ENCODE measurements around the gene C1QTNF12. TPM values are rescaled to one million over a fixed set of nuclear protein-coding genes. Genes with fewer than 3 reads are reported as not detected.

C1QTNF12 gene
- total RNA-seq, result 0.91 and 2.2 TPM in 2 replicates

DNA sequence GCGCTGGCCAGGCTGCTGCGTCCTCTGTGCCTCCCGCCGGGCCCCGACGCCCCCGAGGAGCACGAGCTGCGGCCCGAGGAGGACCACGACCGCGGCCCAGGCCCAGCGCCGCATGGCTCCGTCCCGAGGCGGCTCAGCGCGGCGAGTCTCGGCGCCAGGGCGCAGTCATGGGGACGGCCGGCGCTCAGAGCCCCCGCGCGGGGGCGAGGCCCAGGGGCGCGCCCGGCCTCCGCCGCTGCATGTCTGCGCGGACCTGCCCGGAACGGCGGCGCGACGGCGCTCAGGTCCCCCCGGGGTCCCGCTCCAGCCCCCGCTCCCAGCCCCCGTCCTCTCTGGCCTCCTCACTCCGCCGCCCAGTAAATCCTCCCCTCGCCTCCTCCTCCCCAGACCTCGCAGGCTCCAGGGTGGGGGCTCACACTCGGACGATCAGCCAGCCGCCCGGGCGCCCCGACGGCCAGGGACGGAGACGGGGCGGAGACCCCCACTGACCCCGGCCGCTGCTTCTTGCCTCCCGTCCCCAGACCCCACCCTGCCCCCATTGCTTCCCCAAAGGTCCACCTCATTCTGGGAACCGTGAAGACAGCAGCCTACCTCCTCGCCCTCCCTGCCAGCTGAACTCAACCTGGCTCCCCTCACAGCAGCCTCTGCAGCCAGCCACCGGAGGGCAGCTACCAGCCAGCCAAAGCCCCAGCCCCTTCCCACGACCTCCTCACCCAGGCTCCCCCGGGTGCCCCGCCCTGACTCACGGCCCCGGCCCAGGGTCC lies at the start of gene C1QTNF12:
Gene C1QTNF12 (minus strand): TSS at position 146 of the 764 bp plus-strand sequence. CDS start 32 bp downstream, at position 114.

DNA sequence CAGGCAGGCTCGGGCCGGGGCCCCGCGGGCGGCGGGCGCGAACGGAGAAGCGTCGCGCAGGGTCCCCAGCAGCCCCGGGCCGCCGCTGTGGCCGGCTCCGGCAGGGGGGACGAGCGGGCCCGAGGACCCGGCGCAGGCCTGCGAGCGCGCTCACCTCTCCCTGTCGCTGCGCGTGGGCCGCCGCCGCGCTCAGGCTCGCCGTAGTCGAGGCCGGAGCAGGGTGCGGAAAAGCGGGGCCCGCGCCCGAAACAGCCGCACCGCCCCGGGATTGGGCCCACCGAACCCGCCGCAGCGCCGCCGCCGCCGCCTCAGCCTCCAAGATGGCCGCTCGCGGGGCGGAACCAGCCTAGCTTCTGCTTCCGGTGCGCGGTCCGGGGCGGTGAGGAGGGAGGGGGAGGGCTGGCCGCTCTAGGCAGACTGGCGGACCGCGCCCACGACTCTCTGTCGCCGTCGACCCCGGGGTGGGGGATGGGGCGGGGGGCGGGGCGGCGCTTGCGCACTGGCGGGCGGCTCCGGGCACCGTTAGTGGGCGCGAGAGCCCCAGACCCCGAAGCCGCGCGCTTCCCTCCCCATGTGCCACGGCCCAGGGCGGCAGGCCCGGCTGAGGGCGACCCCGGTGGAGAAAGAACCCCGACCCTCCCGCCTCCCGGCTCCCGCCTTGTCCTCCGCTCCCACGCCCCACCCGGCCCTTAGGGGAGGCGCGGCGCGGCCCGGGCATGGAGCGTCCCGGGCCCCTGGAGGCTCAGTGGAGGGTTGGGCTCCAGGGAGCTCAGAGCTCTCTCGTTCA lies 27.2 kb upstream of the C1QTNF12 start, which contains the start of gene UBE2J2:
Gene UBE2J2 (minus strand): TSS at position 343 of the 787 bp plus-strand sequence. CDS start 5,862 bp downstream, outside the sequence.

GRCh38 chr1:1232208-1232795 lies 14.2 kb downstream of the C1QTNF12 start, which contains the start of gene B3GALT6:
B3GALT6 (plus strand) TSS chr1:1232237; CDS start chr1:1232279, 42 bp downstream.

DNA sequence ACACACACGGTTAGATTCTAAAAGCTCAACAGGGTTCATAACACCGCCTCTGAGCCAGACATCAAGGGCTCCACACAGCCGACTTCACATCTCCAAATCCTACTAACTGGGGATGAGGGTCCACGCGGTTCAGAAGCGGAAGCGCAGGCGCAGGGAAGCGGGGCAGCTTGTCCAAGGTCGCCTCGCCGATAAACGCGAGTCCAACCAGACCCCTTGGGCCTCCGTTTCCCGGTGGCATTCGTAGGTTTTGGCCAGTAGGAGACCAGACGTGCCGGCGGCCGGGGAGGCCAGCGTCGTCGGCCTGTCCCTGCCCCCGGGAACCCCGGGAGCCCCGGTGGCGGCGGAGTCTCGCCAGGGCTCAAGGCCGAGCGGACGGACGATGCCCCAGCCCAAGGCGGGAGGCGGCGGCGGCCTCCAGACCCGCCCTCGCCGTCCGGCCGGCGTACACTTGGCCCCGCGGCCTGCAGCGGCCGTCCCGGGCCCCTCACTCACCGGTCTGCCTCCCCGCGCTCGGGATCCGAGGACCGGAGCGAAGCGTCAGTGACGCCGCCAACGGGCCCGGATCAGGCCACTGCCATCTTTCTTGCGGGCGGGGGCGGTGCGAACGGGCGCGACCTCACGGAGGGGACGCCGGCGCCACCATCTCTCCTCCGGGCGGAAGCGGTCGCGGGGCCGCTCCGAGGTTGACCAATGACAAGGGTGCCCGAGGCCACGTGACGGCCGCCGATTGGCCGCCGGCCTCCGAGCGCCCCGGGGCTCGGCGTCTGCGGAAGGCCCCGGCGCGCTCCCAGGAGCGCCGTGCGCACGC lies 14.9 kb downstream of the C1QTNF12 start, which contains the start of gene SDF4:
Gene SDF4 (minus strand): TSS at position 602 of the 808 bp plus-strand sequence. CDS start 3,229 bp downstream, outside the sequence.

GRCh38 chr1:1213345-1214265 lies 32.9 kb downstream of the C1QTNF12 start, which contains the start of gene TNFRSF4:
TNFRSF4 (minus strand) TSS chr1:1214153; CDS start chr1:1214127, 26 bp downstream.

DNA sequence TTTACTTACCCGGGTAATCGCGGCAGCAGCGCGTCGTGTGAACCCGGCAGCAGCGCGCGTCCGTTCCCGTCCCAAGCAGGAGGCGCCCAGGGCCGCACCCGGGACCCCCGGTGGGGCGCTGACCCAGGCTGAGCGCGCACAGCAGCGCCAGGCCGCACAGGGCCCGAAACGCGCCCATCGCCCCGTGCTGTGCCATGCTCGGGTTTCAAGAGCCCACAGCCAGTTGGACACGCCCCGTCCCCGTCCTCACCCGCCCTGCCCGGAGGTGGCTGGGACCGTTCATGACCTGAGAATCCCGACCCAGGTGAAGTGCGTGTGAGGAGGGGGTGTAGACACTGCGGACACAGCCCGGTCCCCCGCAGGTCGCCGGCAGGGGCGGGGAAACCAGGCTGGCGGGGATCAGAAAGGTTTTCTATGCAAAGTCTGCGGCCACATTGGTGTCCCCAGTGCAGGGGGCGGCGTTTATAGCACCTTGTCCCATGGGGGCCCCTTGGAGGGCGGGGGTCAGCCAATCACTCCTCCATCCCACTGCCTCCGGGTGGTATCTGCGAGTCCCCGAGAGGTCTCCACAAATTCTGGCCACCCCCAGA lies 40.1 kb downstream of the C1QTNF12 start, which contains the start of gene TNFRSF18:
Gene TNFRSF18 (minus strand): TSS at position 217 of the 590 bp plus-strand sequence. CDS start 21 bp downstream, at position 196.

Other genes with a start within 250 kb of the C1QTNF12 start
- gene HES4, start 246.6 kb downstream of the C1QTNF12 start, total RNA-seq, result 2.6 and 8.3 TPM in 2 replicates
- gene ISG15, start 233.2 kb downstream of the C1QTNF12 start, total RNA-seq, result 33.9 and 46.0 TPM in 2 replicates
- 68.9 and 101 TPM in 2 replicates for gene AGRN, start 226.6 kb downstream of the C1QTNF12 start, total RNA-seq
- gene RNF223, start 172.4 kb downstream of the C1QTNF12 start, total RNA-seq, result not detected in 2 replicates
- 4.6 and 6.6 TPM in 2 replicates for gene C1orf159, start 130.6 kb downstream of the C1QTNF12 start, total RNA-seq
- gene TTLL10, start 72.8 kb downstream of the C1QTNF12 start, total RNA-seq, result not detected in 2 replicates
- gene TNFRSF18, start 40.1 kb downstream of the C1QTNF12 start, total RNA-seq, result not detected in 2 replicates
- gene TNFRSF4, start 32.6 kb downstream of the C1QTNF12 start, total RNA-seq, result 0.17 TPM in 1 of 2 replicates, not detected in the other
- 214 and 261 TPM in 2 replicates for gene SDF4, start 14.7 kb downstream of the C1QTNF12 start, total RNA-seq
- 28.5 and 35.7 TPM in 2 replicates for gene B3GALT6, start 14.5 kb downstream of the C1QTNF12 start, total RNA-seq
- gene UBE2J2, start 27.1 kb upstream of the C1QTNF12 start, total RNA-seq, result 37.5 and 37.7 TPM in 2 replicates
- gene SCNN1D, start 33.7 kb upstream of the C1QTNF12 start, total RNA-seq, result 1.2 and 2.0 TPM in 2 replicates
- gene ACAP3, start 61.2 kb upstream of the C1QTNF12 start, total RNA-seq, result 37.3 and 39.8 TPM in 2 replicates
- 13.4 and 15.7 TPM in 2 replicates for gene PUSL1, start 61.9 kb upstream of the C1QTNF12 start, total RNA-seq
- gene INTS11, start 77.9 kb upstream of the C1QTNF12 start, total RNA-seq, result 50.6 and 66.8 TPM in 2 replicates
- 14.2 and 14.7 TPM in 2 replicates for gene CPTP, start 78.1 kb upstream of the C1QTNF12 start, total RNA-seq
- gene TAS1R3, start 84.6 kb upstream of the C1QTNF12 start, total RNA-seq, result 0.23 and 0.26 TPM in 2 replicates
- 85.9 and 151 TPM in 2 replicates for gene DVL1, start 102.7 kb upstream of the C1QTNF12 start, total RNA-seq
- 247 and 264 TPM in 2 replicates for gene MXRA8, start 111.8 kb upstream of the C1QTNF12 start, total RNA-seq
- gene AURKAIP1, start 128.5 kb upstream of the C1QTNF12 start, total RNA-seq, result 55.5 and 57.1 TPM in 2 replicates
- 125 and 214 TPM in 2 replicates for gene CCNL2, start 152.6 kb upstream of the C1QTNF12 start, total RNA-seq
- 66.3 and 70.6 TPM in 2 replicates for gene MRPL20, start 160.6 kb upstream of the C1QTNF12 start, total RNA-seq
- gene ANKRD65, start 174.6 kb upstream of the C1QTNF12 start, total RNA-seq, result 0.17 and 0.39 TPM in 2 replicates
- 8.8 and 9.8 TPM in 2 replicates for gene VWA1, start 189.0 kb upstream of the C1QTNF12 start, total RNA-seq
- 0.40 TPM in 1 of 2 replicates, not detected in the other for gene ATAD3C, start 203.0 kb upstream of the C1QTNF12 start, total RNA-seq
- gene ATAD3B, start 225.0 kb upstream of the C1QTNF12 start, total RNA-seq, result 5.7 and 21.3 TPM in 2 replicates